ENCODE measurements around the gene PEX5L.

Gene PEX5L

GRCh38 chr3:180036671-180037455 is at the start of gene PEX5L:
PEX5L (minus strand) TSS chr3:180036937; CDS start chr3:180036599, 338 bp downstream.
- Histone ChIP-seq H3K9ac (no peak within 1 kb of the TSS), H3K4me2 (peak within 1 kb of the TSS; percentile 35 to 63 (median 47)), H4K20me1 (no peaks in the 10 kb centered on the region), H3K27ac (no peak within 1 kb of the TSS), H3K36me3 (no peaks in the 10 kb centered on the region), H3K27me3 (no peaks in the 10 kb centered on the region), H3K9me3 (replicated peaks in 1 of 11) (peaks cover 6 to 14% (median 11%) of the 10 kb centered on the region in 11 experiments; a peak in 21 of 22 replicates), H3K4me1 (peaks cover 7 to 12% (median 10%) of the 10 kb centered on the region in 10 experiments; a peak in 15 of 20 replicates), H3K4me3 (no peak within 1 kb of the TSS; a peak in 3 of 20 replicates)
- no peak for TF ChIP-seq Cebpa-rat (IDR thresholded peaks at IDR 0.05)

- H3K4me1 ChIP-seq = no peaks in the 10 kb centered on the region
- H3K4me3 ChIP-seq = no peak overlapping the region
- no peaks in the 10 kb centered on the region for H3K27me3 ChIP-seq
- no peaks in the 10 kb centered on the region for H3K9me3 ChIP-seq (replicated peaks in 1 of 11)
- no peaks in the 10 kb centered on the region for H4K20me1 ChIP-seq
- no peak overlapping the region for H3K9ac ChIP-seq
- H3K36me3 ChIP-seq = no peaks in the 10 kb centered on the region
- no peak for TF ChIP-seq Cebpa-rat (IDR thresholded peaks at IDR 0.05)
- H3K27ac ChIP-seq = no peak overlapping the region
- no peak overlapping the region for H3K4me2 ChIP-seq
These were observed 48.5 kb upstream of the PEX5L start for GRCh38 chr3:180085122-180085710.

GRCh38 chr3:180082699-180083098 is 46.0 kb upstream of the PEX5L start:
- H3K27me3 ChIP-seq = no peaks in the 10 kb centered on the region
- H3K4me3 ChIP-seq = no peak overlapping the region
- no peaks in the 10 kb centered on the region for H3K36me3 ChIP-seq
- H3K27ac ChIP-seq = no peak overlapping the region
- no peaks in the 10 kb centered on the region for H3K4me1 ChIP-seq
- H3K4me2 ChIP-seq = no peak overlapping the region
- H4K20me1 ChIP-seq = no peaks in the 10 kb centered on the region
- H3K9ac ChIP-seq = no peak overlapping the region
- no peak for TF ChIP-seq Cebpa-rat (IDR thresholded peaks at IDR 0.05)
- H3K9me3 ChIP-seq (replicated peaks in 1 of 11) = 0 out of 22 replicates have a peak, but pooled peaks cover 0 to under 1% (median 0%) of the 10 kb centered on the region in 11 experiments

GRCh38 chr3:180078592-180078991 is 41.9 kb upstream of the PEX5L start:
- H3K9me3 ChIP-seq (replicated peaks in 1 of 11) = 0 out of 22 replicates have a peak, but pooled peaks cover 0 to 4% (median 0%) of the 10 kb centered on the region in 11 experiments
- no peaks in the 10 kb centered on the region for H3K4me1 ChIP-seq
- H3K4me2 ChIP-seq = no peak overlapping the region
- no peak overlapping the region for H3K4me3 ChIP-seq
- no peaks in the 10 kb centered on the region for H3K27me3 ChIP-seq
- H3K27ac ChIP-seq = no peak overlapping the region
- no peak for TF ChIP-seq Cebpa-rat (IDR thresholded peaks at IDR 0.05)
- no peak overlapping the region for H3K9ac ChIP-seq
- H4K20me1 ChIP-seq = no peaks in the 10 kb centered on the region
- no peaks in the 10 kb centered on the region for H3K36me3 ChIP-seq

- H3K4me3 ChIP-seq = no peak overlapping the region
- no peak overlapping the region for H3K4me2 ChIP-seq
- H3K9me3 ChIP-seq (replicated peaks in 1 of 11) = 0 out of 22 replicates have a peak, but pooled peaks cover 0 to 4% (median 0%) of the 10 kb centered on the region in 11 experiments
- no peaks in the 10 kb centered on the region for H3K4me1 ChIP-seq
- no peaks in the 10 kb centered on the region for H3K36me3 ChIP-seq
- TF ChIP-seq Cebpa-rat (IDR thresholded peaks at IDR 0.05) = no peak
- H4K20me1 ChIP-seq = no peaks in the 10 kb centered on the region
- H3K27ac ChIP-seq = no peak overlapping the region
- H3K27me3 ChIP-seq = no peaks in the 10 kb centered on the region
- H3K9ac ChIP-seq = no peak overlapping the region
These were observed 36.8 kb upstream of the PEX5L start for GRCh38 chr3:180073561-180073960.

GRCh38 chr3:180072786-180073185 is 36.0 kb upstream of the PEX5L start:
- no peak for TF ChIP-seq Cebpa-rat (IDR thresholded peaks at IDR 0.05)
- no peak overlapping the region for H3K4me2 ChIP-seq
- H3K4me1 ChIP-seq = no peaks in the 10 kb centered on the region
- no peaks in the 10 kb centered on the region for H3K36me3 ChIP-seq
- H3K9me3 ChIP-seq (replicated peaks in 1 of 11) = 0 out of 22 replicates have a peak, but pooled peaks cover 0 to 4% (median 0%) of the 10 kb centered on the region in 11 experiments
- no peak overlapping the region for H3K4me3 ChIP-seq
- no peaks in the 10 kb centered on the region for H4K20me1 ChIP-seq
- no peaks in the 10 kb centered on the region for H3K27me3 ChIP-seq
- H3K27ac ChIP-seq = no peak overlapping the region
- no peak overlapping the region for H3K9ac ChIP-seq

- Histone ChIP-seq H3K9me3 (replicated peaks in 1 of 11) (no peaks in the 10 kb centered on the region), H3K9ac (no peak overlapping the region), H3K36me3 (no peaks in the 10 kb centered on the region), H3K4me1 (no peaks in the 10 kb centered on the region), H3K4me3 (no peak overlapping the region), H3K4me2 (no peak overlapping the region), H3K27ac (no peak overlapping the region), H4K20me1 (no peaks in the 10 kb centered on the region), H3K27me3 (no peaks in the 10 kb centered on the region)
- no peak for TF ChIP-seq Cebpa-rat (IDR thresholded peaks at IDR 0.05)
These were observed 34.2 kb upstream of the PEX5L start for GRCh38 chr3:180070925-180071324.

- TF ChIP-seq Cebpa-rat (IDR thresholded peaks at IDR 0.05) = no peak
- H4K20me1 ChIP-seq = no peaks in the 10 kb centered on the region
These were observed 31.3 kb upstream of the PEX5L start for GRCh38 chr3:180068023-180068422.

GRCh38 chr3:180066598-180066997 is 29.9 kb upstream of the PEX5L start:
- TF ChIP-seq Cebpa-rat (IDR thresholded peaks at IDR 0.05) = no peak
- no peak overlapping the region for H3K9ac ChIP-seq
- H3K4me2 ChIP-seq = no peak overlapping the region
- no peaks in the 10 kb centered on the region for H3K4me1 ChIP-seq
- H3K27ac ChIP-seq = no peak overlapping the region
- H4K20me1 ChIP-seq = no peaks in the 10 kb centered on the region
- no peaks in the 10 kb centered on the region for H3K9me3 ChIP-seq (replicated peaks in 1 of 11)
- no peaks in the 10 kb centered on the region for H3K36me3 ChIP-seq
- no peak overlapping the region for H3K4me3 ChIP-seq
- no peaks in the 10 kb centered on the region for H3K27me3 ChIP-seq

More at GRCh38 chr3:180068023-180068422, 31.3 kb upstream of the PEX5L start:
- Histone ChIP-seq H3K27me3 (no peaks in the 10 kb centered on the region), H3K4me1 (no peaks in the 10 kb centered on the region), H3K9me3 (replicated peaks in 1 of 11) (no peaks in the 10 kb centered on the region), H3K4me2 (no peak overlapping the region), H3K27ac (no peak overlapping the region), H3K9ac (no peak overlapping the region), H3K4me3 (no peak overlapping the region), H3K36me3 (no peaks in the 10 kb centered on the region)
